NCI-H2107 treated with DMSO at 0.1 percent for 48 hours (cell line): ENCODE data around the gene CDON.
A peak's percentile ranks its signal among the peaks of the same experiment; 100 is the strongest.

Experiments
- DNase-seq: peaks from one replicate; lab custom pipeline; 2025; ENCODE audit not compliant: unreplicated experiment; lab: John Stamatoyannopoulos, UW

Gene CDON

DNA sequence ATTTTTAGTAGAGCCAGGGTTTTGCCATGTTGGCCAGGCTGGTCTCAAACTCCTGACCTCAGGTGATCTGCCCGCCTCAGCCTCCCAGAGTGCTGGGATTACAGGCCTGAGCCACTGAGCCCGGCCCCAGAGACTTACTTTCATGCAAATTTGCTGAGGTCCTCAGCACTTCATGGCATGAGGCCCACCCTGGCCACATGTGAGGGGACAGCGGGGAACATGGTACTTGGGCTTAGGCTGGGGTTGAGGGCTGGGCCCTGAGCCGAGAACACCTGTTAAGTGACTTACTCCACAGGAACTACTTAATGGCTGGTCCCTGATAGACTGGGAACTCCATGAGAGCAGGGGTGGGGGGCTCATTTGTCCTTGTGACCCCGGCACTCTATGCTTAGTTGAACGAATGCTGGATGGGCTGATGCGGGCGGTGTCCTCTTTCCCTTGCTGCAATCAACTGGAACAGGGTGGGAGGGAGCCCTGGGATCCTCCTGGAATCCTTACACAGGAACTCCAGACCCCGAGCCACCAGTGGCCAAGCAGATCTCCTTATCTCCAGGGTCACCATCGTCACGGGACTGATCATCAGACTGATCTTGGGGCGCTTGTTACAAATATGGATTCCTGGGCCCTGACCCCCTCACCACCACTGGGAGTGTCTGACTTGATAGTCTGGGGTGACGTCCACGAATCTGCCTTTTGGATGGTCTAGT, 115.8 kb downstream of the CDON start:
- no peak for DNase-seq

DNA sequence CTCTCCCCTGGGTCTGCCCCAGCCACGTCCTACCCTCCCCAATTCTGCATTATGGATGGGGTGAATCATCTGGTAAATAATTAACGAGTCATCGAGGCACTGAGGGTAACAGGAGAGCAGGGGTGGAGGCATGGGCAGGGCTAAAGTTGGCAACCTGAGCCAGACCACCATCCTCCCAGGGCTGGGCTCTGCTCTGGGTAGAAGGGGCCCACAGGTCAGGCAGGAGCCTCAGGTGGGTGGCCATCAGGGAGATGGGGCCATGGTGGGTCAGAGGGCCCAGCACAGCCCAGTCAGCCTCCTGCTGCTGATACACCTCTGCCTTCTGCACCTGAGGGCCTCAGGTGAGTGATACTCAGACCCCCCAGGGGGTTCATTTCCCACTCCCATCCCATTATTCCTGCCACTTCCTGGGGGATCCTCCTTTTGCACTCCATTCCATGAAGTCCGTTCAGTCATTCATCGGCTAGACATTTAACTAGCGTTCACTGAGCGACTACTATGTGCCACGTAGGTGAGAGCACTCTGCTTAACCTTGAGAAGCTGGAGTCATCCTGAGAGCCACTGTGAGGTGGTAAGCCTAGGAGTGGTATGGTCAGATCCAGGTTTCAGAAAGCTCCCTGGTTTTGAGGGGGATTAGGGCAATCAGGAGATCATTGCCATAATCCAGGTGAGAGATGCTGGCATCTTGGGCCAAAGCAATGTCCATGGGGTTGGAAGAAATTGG, 116.7 kb downstream of the CDON start, which contains the start of gene VSIG10L2:
Gene VSIG10L2 (plus strand): TSS at position 248 of the 724 bp plus-strand sequence. CDS start 12 bp downstream, at position 260.
- DNase-seq = no peak

DNA sequence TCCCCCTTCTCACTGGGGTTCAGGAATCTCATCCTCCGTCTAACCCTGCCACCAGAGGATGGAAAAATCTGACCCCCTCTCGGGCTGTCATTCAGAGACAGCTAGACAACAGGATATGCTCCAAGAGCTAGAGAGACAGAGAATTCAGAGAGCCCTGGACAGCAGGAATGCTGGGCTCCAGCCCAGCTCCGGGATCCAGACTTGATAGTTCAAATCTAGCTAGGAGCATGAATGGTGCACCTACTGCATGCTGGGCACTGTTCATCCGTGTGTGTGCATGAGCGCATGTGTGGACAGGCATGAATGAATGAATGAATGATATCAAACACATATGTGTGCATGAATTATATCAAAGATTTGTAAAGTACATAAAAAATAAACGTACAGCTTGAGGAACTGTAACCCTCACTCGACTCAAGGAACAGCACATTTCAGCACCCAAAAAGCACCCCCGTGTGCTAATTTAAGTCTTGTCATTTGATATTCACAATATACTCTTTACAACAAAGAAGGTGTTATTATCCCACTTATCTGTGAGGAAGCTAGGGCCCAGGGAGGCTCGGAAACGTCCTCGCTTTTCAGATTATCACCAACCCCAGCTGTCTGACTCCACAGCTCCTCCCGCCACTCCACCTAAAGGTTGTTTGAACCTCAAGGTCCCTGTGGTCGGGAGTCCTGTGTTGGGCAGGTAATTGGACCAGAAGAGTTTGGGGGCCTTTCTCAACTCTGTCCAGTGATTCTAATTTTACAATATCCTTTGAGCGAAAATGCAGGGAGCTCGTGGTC, 117.5 kb downstream of the CDON start:
- DNase-seq = no peak

DNA sequence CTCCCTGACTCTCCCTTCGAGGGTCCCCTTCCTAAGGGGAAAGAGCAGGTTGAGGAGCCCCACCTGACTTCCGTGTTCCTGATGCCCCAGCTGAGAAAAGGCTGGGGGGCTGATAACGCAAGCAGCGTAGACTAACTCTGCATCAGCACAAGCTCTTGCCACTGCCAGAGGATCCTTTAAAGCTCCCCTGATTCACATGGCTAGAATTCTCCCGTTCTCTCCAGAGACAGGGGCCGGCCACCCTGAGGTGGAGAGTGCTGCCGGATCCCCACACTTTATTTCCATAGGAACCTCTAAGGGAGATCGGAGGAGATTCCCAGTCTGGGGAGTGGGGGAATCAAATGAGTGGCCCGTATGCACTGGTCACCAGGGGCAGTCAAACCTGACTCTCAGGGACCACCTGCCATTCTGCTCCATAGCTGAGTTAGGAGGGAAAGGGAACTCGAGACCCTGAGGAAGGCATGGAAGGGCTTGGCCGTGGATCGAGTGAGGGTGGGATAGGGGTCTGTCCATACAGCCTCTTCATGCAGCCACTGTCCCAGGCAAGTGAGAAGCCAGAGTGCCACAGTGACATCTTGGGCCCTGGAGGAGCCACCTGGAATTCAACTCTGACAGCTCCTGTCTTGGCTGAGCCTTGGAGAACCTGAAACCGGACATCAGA, 118.2 kb downstream of the CDON start:
- no peak for DNase-seq

DNA sequence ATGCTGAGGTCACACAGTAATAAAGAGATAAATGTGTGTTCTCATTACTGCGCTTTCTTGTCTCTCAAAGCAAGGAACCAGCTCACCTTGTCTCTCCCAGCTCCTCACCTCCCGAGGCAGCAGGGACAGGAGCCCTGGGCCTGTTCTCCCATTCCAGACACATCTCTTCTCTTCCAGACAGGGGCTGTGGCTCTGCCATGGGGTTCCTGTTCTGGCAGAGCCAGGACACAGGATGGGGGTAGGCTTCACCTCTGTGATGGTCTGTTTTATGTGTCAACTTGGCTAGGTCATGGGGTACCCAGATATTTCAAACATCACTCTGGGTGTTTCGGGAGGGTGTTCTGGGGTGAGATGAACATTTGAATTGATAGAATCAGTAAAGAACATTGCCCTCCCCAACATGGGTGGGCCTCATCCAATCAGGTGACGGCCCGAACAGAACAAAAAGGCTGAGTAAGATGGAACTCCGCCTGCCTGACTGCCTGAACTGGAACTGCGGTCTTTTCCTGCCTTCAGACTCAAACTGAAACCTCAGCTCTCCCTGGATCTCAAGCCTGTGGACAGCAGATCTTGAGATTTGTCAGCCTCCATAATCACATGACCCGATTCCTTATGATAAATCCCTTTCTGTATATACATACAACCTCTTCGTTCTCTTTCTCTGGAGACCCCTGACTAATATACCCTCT, 118.9 kb downstream of the CDON start:
- no peak for DNase-seq

DNA sequence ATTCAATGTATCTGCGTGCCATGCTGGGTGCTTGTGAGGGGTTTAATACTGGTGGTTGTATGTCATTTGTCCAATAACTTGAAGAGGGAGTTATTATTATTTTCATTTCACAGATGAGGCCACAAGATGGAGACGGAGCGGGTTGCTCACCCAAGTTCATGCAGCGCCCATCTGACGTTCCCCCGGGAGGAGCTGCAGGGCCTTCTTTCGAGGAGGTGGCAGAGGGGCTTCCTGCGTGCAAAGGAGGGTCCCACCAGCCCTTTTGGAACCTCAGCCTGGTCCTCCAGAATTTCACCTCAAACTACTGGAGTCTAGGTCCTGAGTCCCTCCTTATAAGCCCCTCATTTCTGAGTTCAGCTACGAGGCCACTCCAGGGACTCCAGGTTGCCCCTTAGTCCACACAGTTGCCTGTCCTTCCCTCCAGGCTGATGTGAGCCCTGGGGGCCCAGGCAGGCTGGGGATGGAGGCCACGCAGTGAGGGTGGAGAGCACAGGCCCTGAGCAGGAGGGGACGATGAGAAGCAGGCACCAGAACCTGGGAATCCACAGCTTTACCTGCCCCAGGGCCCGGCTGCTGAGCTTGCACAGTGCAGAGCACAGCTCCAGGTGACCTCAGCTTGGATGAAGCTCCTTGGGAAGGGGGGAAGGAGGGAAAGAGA, 119.8 kb downstream of the CDON start:
- DNase-seq = no peak

DNA sequence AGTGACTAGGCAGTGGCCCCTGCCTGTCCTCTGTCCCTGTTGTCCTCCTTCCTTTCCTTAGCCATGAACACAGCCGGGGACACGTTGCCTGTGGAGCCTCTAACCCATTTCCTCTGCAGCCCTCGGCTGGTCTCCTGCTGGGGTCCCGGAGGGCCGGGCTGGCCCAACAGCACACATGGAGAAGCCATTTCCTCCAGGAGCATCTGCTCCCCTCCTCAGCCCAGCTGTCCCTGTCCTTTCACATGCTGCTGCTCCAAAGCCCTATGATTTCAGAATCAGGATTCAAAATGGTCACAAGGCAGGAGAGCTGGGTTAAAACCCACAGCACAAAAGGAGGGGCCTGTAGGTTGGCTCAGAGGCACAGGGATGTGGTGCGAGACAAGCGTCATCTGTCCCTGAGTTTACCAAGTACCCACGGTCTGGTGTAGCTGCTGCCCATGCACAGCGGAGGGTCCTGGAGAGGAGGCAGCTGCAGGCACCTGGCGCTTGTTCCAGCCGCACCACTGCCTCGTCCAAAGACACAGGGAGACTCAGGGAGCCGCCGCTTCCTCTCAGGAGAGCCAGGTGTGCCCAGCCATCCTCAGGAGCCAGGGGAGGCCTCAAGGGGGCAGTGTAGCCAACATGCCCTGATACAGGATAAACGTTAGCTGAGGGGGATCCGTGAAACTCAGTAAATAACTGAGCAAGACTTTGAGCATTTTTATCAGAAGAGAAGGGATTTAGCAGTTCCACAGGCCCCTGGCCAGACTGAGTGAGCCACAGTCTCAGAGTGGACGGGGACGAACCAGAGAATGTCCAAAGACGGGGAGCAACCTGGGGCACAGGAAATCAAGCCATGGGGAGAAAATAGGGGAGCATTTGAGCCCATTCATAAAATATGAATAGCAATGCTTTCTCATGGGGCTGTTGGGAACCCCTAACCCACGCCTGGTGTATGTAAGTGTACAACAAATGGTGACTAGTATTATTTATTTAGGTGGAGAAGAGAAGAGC, 120.8 kb downstream of the CDON start:
- DNase-seq = peak; percentile 59

DNA sequence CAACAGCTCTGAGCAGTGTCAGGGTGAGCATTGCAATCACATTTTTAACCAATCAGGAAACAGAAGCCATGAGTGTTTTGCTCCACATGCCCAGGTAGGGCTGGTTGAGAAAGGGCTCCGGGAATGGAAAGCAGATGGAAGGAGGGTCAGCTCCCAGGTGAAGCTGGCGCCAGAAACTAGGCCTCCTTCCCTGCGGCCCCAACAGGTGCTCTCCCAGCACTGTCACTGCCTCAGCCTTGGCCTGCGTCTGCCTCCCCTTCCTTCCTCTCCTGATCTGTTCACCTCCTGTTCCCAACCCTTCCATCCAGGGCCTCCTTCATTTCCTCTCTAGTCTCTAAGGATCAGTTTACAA, 121.4 kb downstream of the CDON start:
- DNase-seq = no peak

DNA sequence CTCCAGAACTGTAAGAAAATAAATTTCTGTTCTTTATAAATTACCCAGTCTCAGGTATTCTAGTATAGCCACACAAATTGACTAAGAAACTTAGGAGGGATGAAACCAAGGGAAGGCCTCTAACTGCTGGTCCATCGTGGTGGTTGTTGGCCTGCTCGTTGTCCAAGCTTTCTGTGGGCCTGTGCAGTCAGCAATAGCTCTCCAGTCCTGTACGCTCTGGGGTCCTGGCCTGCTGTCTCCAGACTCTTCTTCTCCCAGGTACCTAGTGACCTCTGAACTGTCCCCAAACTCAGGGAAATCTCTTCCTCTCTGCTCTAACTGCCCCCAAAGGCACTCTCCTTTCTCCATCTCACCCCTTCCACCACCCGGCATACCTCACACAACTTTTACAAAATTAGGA, 122.5 kb downstream of the CDON start:
- no peak for DNase-seq

DNA sequence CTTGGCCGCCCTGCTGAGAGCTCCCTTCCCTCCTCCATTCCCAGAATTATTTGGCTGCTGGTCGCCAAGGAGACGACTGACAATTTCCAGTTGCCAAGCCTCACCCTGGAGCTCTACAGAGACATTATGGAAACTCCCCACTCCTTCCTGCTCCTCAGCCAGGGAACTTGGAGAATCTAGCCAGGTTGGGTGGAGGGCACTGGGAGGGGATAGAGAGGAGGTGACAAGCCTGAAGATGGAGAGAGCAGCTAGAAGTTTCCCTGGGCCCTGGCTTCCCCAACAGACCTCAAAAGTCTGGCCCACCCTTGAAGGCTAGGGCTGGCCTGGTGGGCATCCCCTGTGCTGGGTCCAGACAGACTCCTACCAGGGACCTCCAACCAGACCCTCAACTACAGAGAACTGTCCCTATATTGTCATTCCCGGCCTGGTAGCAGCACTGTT, 123.6 kb downstream of the CDON start:
- DNase-seq = no peak

DNA sequence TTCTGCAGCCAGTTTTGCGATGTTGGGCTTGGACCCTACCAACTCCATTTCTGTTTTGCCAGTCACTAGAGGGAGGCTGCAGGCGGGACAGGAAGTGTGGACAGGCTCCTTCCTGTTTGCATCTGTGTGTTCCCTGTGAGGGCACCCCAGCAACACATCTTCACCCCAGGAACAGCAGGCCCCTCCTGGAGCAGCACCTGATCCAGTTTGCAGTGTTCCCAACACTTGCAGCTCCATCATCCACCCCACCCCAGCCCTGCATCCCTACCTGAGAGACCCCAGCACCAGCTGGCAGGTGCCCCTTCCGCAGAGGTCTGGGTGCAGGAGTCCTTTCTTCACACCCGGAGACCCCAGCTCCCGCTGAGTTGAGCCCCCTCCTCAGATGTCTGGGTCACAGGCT, 124.2 kb downstream of the CDON start:
- DNase-seq = no peak

DNA sequence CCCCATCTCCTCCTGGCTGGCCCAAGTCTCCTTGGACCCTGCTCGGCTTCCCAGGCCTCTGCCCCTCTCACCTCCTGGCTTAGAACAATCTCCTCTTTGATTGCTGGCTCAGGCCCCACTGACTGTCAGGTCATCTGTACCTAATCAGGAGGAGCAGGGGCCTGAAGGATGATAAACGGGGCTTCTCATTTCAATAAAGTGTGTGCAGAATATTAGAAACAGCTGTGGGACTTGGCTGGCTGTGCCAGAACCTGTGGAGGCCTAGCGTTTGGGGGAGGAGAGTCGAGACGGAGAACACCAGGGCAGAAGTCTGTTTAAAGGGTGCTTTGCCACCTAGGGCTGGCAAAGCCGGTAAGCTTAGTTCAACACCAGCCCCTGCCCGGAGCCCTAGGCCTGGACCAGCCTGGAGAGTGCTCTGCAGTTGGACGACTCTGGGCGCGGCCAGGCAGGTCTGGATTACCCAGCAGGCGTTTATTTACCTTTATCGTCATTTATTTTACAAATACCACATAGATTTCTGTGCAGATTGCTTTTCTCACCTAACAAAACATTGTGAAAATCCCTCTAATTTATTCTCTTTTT, 127.0 kb downstream of the CDON start:
- no peak for DNase-seq

DNA sequence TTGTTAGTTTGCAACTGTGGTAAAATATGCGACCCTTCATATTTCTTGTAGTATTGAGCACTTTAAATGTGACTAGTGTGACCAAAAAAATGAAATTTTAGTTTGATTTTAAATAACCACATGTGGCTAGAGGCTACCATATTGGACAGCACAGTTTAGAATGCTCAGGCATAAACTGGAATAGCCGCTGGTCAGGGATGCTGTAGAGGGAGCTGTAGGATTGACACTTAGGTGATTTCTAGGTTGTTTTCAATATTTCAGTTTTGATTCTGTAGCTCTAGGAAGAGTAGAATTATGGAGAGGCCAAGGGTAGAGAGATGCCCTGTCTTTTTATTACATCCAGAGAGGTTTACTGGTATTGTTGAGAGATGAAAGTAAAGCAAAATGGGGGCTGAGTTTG, 127.6 kb downstream of the CDON start:
- no peak for DNase-seq

DNA sequence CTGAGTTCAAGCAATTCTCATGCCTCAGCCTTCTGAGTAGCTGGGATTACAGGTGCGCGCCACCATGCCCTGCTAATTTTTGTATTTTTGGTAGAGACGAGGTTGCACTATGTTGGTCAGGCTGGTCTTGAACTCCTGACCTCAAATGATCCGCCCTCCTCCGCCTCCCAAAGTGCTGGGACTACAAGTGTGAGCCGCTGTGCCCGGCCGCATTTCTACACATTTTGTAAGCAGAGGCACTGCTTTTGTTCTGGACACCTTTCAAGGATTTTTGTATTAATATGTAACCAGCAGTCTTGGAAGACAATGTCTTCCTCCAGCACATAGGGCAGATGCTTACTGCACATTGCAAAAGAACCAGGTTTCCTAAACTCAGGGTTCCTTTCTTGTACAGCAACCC, 128.2 kb downstream of the CDON start:
- no peak for DNase-seq

DNA sequence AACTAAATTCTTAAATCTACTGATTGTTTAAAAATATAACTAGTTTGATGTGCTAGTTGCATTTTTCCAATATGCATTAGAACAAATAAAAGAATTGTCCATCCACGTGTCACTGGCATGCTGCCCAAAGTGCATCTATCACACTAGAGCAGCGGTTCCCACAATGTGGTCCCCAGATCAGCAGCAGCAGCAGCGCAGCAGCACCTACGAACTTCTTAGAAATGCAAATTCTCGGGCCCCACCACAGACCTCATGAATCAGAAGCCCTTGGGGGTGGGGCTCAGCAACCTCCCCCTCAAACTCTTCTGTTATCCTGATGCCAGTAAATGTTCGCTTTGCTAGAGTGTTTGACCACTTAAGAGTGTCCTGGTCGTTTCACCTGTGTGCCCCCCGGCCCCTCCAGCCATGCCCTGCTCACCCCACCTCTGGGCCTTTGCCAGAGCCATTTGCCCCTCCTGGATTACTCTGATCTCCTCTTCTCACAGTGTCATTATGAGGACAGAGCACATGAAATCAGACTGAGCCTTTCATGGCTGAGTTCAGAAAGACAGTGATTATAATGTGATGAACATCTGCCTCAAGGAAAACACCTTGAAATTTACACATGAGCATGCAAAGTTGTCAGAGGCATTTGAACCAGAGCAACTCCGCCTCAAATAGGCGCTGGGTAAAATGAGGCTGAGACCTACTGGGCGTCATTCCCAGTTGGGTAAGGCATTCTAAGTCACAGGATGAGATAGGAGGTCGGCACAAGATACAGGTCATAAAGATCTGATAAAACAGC, 129.4 kb downstream of the CDON start:
- DNase-seq = no peak

DNA sequence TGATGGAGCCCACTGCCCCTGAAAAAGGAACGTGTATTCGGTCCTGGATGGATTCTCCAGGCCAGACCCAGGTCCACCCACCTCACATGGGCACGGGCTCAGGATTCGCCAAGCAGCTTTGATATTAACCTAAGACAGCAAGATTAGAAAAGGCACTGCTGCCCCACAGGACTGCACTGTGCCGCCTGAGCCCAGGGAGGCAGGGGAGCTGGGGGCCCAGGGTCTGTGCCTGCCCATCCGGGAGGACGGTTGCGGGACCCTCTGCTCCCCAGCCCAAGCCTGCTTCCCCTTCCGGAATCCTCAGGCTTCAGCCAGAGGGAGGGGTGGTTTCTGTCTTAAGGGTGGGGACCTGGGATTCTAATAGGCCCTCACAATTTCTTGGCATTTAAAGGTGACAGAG, 130.4 kb downstream of the CDON start:
- DNase-seq = no peak

DNA sequence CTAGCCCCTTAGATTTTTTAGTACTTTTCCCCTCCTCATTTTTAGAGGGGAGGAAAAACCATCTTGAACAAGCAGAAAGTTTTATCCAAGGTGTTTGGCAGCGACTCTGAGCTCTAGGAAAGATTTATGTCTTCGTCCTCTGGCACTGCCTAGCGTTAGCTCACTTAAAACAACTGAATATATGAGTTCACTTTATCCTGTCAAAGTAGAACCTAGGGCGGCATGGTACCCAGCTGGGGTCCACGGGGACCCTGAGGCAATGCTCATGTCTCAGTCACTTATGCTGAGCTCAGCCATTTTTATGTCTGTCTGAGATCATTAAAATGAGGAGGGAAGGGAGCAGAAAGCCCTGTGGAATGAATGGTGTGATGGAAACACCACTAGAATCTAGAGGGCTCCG, 131.0 kb downstream of the CDON start:
- no peak for DNase-seq

DNA sequence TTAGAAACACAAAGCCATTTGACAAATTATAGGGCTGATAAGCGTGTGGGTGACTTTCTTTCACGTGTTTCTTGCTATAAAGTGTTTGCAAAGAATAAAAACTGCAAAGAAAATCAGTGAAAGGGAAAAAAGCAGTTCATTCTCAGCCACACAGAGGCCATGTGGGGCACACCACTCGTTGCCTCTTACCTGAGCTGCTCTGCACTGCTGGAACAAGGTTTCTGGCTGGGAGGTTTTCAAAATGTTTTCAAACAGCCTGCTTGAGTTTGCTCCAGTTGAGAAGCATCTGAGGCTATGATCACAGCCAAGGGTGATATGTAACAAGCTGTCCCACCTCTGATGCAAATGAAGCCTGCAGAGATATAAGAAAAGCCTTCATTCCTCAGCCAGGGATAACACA, 131.6 kb downstream of the CDON start:
- no peak for DNase-seq
